H9 (cell line): ENCODE measurements around the gene RPS16. TPM values are rescaled to one million over a fixed set of nuclear protein-coding genes. Genes with fewer than 3 reads are reported as not detected.
A peak's percentile ranks its signal among the peaks of the same experiment; 100 is the strongest.

Source experiments
- DNase-seq: peaks from one replicate; pipeline ENCODE4 v3.0.0-alpha.2; 2017
- H2AFZ ChIP-seq: one replicate; pipeline ENCODE4 v1.6.1; 2013; ENCODE audit warnings: mild to moderate bottlenecking, low read length, control low read depth, moderate library complexity
- H2AK5ac ChIP-seq: 2 replicates; pipeline ENCODE4 v1.6.1; 2013; ENCODE audit warnings: low read length, control low read depth, mixed read lengths; ENCODE audit not compliant: insufficient read length
- H2BK120ac ChIP-seq: one replicate; pipeline ENCODE4 v1.6.1; 2013; ENCODE audit warnings: low read depth, mild to moderate bottlenecking, low read length, control low read depth, inconsistent platforms; ENCODE audit not compliant: poor library complexity, severe bottlenecking
- H2BK12ac ChIP-seq: 2 replicates; pipeline ENCODE4 v1.6.1; 2013; ENCODE audit warnings: low read length, control low read depth, mixed read lengths, low read depth; ENCODE audit not compliant: insufficient read length
- H2BK15ac ChIP-seq: 2 replicates; pipeline ENCODE4 v1.6.1; 2013; ENCODE audit warnings: low read depth, low read length, control low read depth
- H2BK20ac ChIP-seq: one replicate; pipeline ENCODE4 v1.6.1; 2013; ENCODE audit warnings: low read depth, mild to moderate bottlenecking, low read length, control low read depth, inconsistent platforms; ENCODE audit not compliant: poor library complexity, severe bottlenecking
- H2BK5ac ChIP-seq: 2 replicates; pipeline ENCODE4 v1.6.1; 2013; ENCODE audit warnings: low read length, control low read depth, mixed read lengths; ENCODE audit not compliant: insufficient read length
- H3K14ac ChIP-seq: 2 replicates; pipeline ENCODE4 v1.6.1; 2013; ENCODE audit warnings: low read length, control low read depth; ENCODE audit not compliant: insufficient read depth
- H3K18ac ChIP-seq: 2 replicates; pipeline ENCODE4 v1.6.1; 2013; ENCODE audit warnings: low read depth, mild to moderate bottlenecking, mixed read lengths, low read length, control low read depth; ENCODE audit not compliant: insufficient read length
- H3K23ac ChIP-seq: 2 replicates; pipeline ENCODE4 v1.6.1; 2013; ENCODE audit warnings: low read length, control low read depth, mixed read lengths, low read depth; ENCODE audit not compliant: insufficient read length
- H3K23me2 ChIP-seq: 2 replicates; pipeline ENCODE4 v1.6.1; 2013; ENCODE audit warnings: low read depth, mild to moderate bottlenecking, mixed read lengths, low read length, control low read depth; ENCODE audit not compliant: insufficient read length, poor library complexity, severe bottlenecking
- H3K27ac ChIP-seq: 2 replicates; pipeline ENCODE4 v1.5.1; 2013; ENCODE audit warnings: low read length, control low read depth, mixed read lengths, low read depth; ENCODE audit not compliant: insufficient read length
- H3K27me3 ChIP-seq: 2 replicates; pipeline ENCODE4 v1.6.1; 2013; ENCODE audit warnings: low read length, control low read depth, inconsistent platforms; ENCODE audit not compliant: insufficient read depth
- H3K4ac ChIP-seq: 2 replicates; pipeline ENCODE4 v1.6.1; 2013; ENCODE audit warnings: low read depth, mild to moderate bottlenecking, control low read depth, inconsistent platforms, low read length, moderate library complexity
- H3K4me1 ChIP-seq: 2 replicates; pipeline ENCODE4 v1.6.1; 2013; ENCODE audit warnings: low read length, control low read depth, inconsistent platforms; ENCODE audit not compliant: insufficient read depth
- H3K4me2 ChIP-seq: 2 replicates; pipeline ENCODE4 v1.6.1; 2013; ENCODE audit warnings: low read length, control low read depth, mixed read lengths; ENCODE audit not compliant: insufficient read length, insufficient read depth
- H3K56ac ChIP-seq: 2 replicates; pipeline ENCODE4 v1.6.1; 2013; ENCODE audit warnings: low read depth, mild to moderate bottlenecking, mixed read lengths, low read length, control low read depth; ENCODE audit not compliant: insufficient read length
- H3K79me1 ChIP-seq: 2 replicates; pipeline ENCODE4 v1.6.1; 2013; ENCODE audit warnings: low read depth, mild to moderate bottlenecking, moderate library complexity, low read length, control low read depth, inconsistent platforms; ENCODE audit not compliant: insufficient read depth, poor library complexity, severe bottlenecking
- H3K79me2 ChIP-seq: 2 replicates; pipeline ENCODE4 v1.6.1; 2013; ENCODE audit warnings: low read length, control low read depth, inconsistent platforms; ENCODE audit not compliant: insufficient read depth
- H3K9ac ChIP-seq: 2 replicates; pipeline ENCODE4 v1.6.1; 2013; ENCODE audit warnings: low read length, control low read depth, mixed read lengths; ENCODE audit not compliant: insufficient read length; ENCODE audit errors: extremely low read depth
- H3K9me3 ChIP-seq: one replicate; pipeline ENCODE4 v1.6.1; 2013; ENCODE audit warnings: low read depth, low read length, inconsistent platforms; ENCODE audit not compliant: control insufficient read depth
- H3T11ph ChIP-seq: one replicate; pipeline ENCODE4 v1.6.1; 2013; ENCODE audit warnings: mild to moderate bottlenecking, low read length, control low read depth, inconsistent platforms
- H4K20me1 ChIP-seq: one replicate; pipeline ENCODE4 v1.6.1; 2013; ENCODE audit not compliant: control insufficient read depth, insufficient read length, insufficient read depth
- H4K5ac ChIP-seq: 2 replicates; pipeline ENCODE4 v1.6.1; 2013; ENCODE audit warnings: low read depth, mild to moderate bottlenecking, mixed read lengths, low read length, control low read depth; ENCODE audit not compliant: insufficient read length
- H4K8ac ChIP-seq: replicated peaks from 2 replicates; pipeline ENCODE4 v1.6.1; 2013; ENCODE audit warnings: low read length, control low read depth, mixed read lengths, low read depth; ENCODE audit not compliant: insufficient read length
- H4K91ac ChIP-seq: 2 replicates; pipeline ENCODE4 v1.6.1; 2013; ENCODE audit warnings: low read depth, mild to moderate bottlenecking, moderate library complexity, mixed read lengths, low read length, control low read depth; ENCODE audit not compliant: insufficient read length
- H3K27ac Mint-ChIP-seq, 3 experiments: 2 replicates in 2 of 3; 3 replicates in 1 of 3; pipeline ENCODE4 v1.8.0; 2020 to 2021; ENCODE audit warnings: mixed read lengths in 3 of 3, mild to moderate bottlenecking in 1 of 3, moderate library complexity in 1 of 3
- H3K27me3 Mint-ChIP-seq: 2 replicates; pipeline ENCODE4 v1.8.0; 2021; ENCODE audit warnings: low read depth, mild to moderate bottlenecking, moderate library complexity, mixed read lengths
- H3K36me3 Mint-ChIP-seq, 3 experiments: 2 replicates in 2 of 3; 3 replicates in 1 of 3; pipeline ENCODE4 v1.8.0; 2020 to 2021; ENCODE audit warnings: low read depth in 3 of 3, mixed read lengths in 3 of 3; ENCODE audit not compliant: insufficient read depth in 1 of 3
- H3K4me1 Mint-ChIP-seq, 2 experiments: 2 replicates each; pipeline ENCODE4 v1.8.0; 2020; ENCODE audit warnings: mixed read lengths in 2 of 2
- H3K4me3 Mint-ChIP-seq, 2 experiments: 2 replicates in 1 of 2; 3 replicates in 1 of 2; pipeline ENCODE4 v1.8.0; 2020 to 2021; ENCODE audit warnings: mild to moderate bottlenecking in 2 of 2, mixed read lengths in 2 of 2, moderate library complexity in 1 of 2
- H3K9me3 Mint-ChIP-seq, 2 experiments: 2 replicates in 1 of 2; 3 replicates in 1 of 2; pipeline ENCODE4 v1.8.0; 2020; ENCODE audit warnings: mild to moderate bottlenecking in 2 of 2, mixed read lengths in 2 of 2, moderate library complexity in 1 of 2
- WGBS: extraction: QIAGEN DNeasy Blood & Tissue Kit; methylation state at CpG from one replicate; pipeline ENCODE4 v1.1.7; 2013; ENCODE audit warnings: missing lambda C conversion rate, low lambda C conversion rate, mixed read lengths; ENCODE audit not compliant: insufficient read length; ENCODE audit errors: extremely low coverage; 5-methylcytosine and 5-hydroxymethylcytosine counted together
- total RNA-seq: library from RNA; stranded (reverse); gene quantifications from 2 replicates; pipeline ENCODE4 v1.2.1, GENCODE V29; 2021
- TF ChIP-seq, protein P1 (sequence below): fragments of 200-600 bp; sonication (generic); conservative IDR thresholded peaks from 3 replicates; pipeline ENCODE4 v1.8.0; 2021; ENCODE audit warnings: antibody characterized with exemption, mild to moderate bottlenecking

The RPS16 gene
- total RNA-seq, 1 experiment from 2014 or later: 2,711 TPM

DNA sequence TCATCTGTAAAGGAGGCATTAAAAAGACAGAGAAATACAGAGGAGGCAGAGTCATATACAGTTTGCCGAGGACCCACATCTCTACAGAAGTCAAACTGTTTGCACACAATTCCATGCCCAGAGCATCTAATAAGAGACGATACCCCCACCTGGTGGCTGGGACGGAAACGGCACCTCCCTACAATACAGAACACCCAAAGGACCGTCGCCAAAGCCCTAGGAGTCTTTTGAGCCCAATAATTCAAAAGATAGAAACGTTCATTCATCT is 24.0 kb downstream of the RPS16 start:
- H3K27ac ChIP-seq: no peak overlapping the region
- H2BK20ac ChIP-seq: no peak overlapping the region
- no peaks in the 10 kb centered on the region for H3K9me3 ChIP-seq
- peaks cover 9% of the 10 kb centered on the region; the same call in 1 of the 2 replicates for H3K79me2 ChIP-seq
- H3T11ph ChIP-seq: no peak overlapping the region
- no peak overlapping the region for H3K23ac ChIP-seq
- H4K20me1 ChIP-seq: peaks cover 2% of the 10 kb centered on the region
- peak overlapping the region; percentile 96 to 97 for H3K4me3 Mint-ChIP-seq
- TF ChIP-seq, protein P1, sequence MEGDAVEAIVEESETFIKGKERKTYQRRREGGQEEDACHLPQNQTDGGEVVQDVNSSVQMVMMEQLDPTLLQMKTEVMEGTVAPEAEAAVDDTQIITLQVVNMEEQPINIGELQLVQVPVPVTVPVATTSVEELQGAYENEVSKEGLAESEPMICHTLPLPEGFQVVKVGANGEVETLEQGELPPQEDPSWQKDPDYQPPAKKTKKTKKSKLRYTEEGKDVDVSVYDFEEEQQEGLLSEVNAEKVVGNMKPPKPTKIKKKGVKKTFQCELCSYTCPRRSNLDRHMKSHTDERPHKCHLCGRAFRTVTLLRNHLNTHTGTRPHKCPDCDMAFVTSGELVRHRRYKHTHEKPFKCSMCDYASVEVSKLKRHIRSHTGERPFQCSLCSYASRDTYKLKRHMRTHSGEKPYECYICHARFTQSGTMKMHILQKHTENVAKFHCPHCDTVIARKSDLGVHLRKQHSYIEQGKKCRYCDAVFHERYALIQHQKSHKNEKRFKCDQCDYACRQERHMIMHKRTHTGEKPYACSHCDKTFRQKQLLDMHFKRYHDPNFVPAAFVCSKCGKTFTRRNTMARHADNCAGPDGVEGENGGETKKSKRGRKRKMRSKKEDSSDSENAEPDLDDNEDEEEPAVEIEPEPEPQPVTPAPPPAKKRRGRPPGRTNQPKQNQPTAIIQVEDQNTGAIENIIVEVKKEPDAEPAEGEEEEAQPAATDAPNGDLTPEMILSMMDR: peak; percentile 96; the same call in 2 of the 3 replicates
- H2AFZ ChIP-seq: no peak overlapping the region
- H3K27me3 ChIP-seq: no peaks in the 10 kb centered on the region
- peak overlapping the region; percentile 27 for H3K4me2 ChIP-seq
- H3K4me1 ChIP-seq: peaks cover 4% of the 10 kb centered on the region; the same call in 1 of the 2 replicates
- peaks cover 19% of the 10 kb centered on the region for H3K23me2 ChIP-seq
- no peak overlapping the region for H3K9ac ChIP-seq
- H3K27me3 Mint-ChIP-seq: peaks cover 1% of the 10 kb centered on the region; the same call in 1 of the 2 replicates
- H2BK120ac ChIP-seq: no peak overlapping the region
- H4K91ac ChIP-seq: no peak overlapping the region
- H3K18ac ChIP-seq: no peak overlapping the region
- H4K5ac ChIP-seq: no peak overlapping the region
- H2AK5ac ChIP-seq: no peak overlapping the region
- H3K56ac ChIP-seq: no peak overlapping the region
- no peak overlapping the region for H2BK12ac ChIP-seq
- H3K4me1 Mint-ChIP-seq: peaks cover 40 to 49% of the 10 kb centered on the region in 2 experiments
- no peak overlapping the region for H3K4ac ChIP-seq
- H3K14ac ChIP-seq: no peak overlapping the region
- no peaks in the 10 kb centered on the region; a peak in 1 of 5 replicates for H3K9me3 Mint-ChIP-seq
- no peak overlapping the region for H2BK15ac ChIP-seq
- WGBS: no CpG with 5 or more reads among the region's 7 CpGs
- peaks cover 10 to 37% (median 24%) of the 10 kb centered on the region in 3 experiments for H3K36me3 Mint-ChIP-seq
- no peak overlapping the region for H2BK5ac ChIP-seq
- peak; percentile 81 for DNase-seq
- no peak overlapping the region for H4K8ac ChIP-seq
- peaks cover 6% of the 10 kb centered on the region for H3K79me1 ChIP-seq
- H3K27ac Mint-ChIP-seq: peak overlapping the region; percentile 55 to 85 (median 79); a peak in 5 of 7 replicates
